NCI-H226 (cell line): Measurements from ENCODE around the gene SMARCA1.
"Not testable (repeated sequence)": the region's sequence is repeated elsewhere in the genome, so short reads cannot be mapped to it uniquely, and the experiment has no call there.

Source experiments
- DNase-seq: peaks from one replicate; pipeline ENCODE4 v3.0.0-alpha.2; 2015

SMARCA1 gene, protein sequence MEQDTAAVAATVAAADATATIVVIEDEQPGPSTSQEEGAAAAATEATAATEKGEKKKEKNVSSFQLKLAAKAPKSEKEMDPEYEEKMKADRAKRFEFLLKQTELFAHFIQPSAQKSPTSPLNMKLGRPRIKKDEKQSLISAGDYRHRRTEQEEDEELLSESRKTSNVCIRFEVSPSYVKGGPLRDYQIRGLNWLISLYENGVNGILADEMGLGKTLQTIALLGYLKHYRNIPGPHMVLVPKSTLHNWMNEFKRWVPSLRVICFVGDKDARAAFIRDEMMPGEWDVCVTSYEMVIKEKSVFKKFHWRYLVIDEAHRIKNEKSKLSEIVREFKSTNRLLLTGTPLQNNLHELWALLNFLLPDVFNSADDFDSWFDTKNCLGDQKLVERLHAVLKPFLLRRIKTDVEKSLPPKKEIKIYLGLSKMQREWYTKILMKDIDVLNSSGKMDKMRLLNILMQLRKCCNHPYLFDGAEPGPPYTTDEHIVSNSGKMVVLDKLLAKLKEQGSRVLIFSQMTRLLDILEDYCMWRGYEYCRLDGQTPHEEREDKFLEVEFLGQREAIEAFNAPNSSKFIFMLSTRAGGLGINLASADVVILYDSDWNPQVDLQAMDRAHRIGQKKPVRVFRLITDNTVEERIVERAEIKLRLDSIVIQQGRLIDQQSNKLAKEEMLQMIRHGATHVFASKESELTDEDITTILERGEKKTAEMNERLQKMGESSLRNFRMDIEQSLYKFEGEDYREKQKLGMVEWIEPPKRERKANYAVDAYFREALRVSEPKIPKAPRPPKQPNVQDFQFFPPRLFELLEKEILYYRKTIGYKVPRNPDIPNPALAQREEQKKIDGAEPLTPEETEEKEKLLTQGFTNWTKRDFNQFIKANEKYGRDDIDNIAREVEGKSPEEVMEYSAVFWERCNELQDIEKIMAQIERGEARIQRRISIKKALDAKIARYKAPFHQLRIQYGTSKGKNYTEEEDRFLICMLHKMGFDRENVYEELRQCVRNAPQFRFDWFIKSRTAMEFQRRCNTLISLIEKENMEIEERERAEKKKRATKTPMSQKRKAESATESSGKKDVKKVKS

DNA sequence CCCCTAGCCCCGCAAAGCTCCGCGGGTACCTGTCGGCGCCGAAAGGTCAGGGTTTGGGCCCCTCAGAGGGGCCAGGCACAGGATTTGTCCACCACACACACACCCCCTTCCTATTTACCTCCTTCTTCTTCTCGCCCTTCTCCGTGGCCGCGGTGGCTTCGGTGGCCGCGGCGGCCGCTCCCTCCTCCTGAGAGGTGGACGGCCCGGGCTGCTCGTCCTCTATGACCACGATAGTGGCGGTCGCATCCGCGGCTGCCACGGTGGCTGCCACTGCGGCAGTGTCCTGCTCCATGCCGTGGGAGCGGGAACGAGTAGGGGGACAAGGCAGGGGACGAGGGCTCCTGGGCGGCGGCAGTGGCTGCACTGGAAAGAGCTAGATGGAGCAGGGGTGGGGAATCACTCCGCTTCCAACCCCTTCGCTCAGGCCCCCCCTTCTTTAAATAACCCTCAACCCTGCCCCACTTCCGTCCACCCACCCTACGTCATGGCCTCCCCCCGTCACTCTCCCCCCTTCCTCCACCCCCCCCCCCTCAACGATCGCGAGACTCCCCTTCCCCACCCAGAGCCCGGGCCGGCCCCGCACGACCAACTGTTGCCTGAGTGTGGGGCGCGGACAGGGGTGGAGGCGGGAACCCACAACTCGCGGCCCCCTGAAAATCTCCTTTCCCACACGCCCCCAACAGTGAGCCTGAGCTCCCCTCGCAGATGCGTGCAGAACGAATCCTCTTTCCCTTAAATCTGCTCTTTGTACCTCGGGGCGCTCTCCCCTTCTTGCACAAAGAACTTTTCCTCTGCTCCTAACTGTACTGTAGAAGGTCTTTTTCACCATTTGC, at the start of gene SMARCA1:
TSS of gene SMARCA1 (minus strand) at position 412 of the 833 bp plus-strand sequence. CDS start at position 292, 120 bp downstream.
- DNase-seq, result no peak

DNA sequence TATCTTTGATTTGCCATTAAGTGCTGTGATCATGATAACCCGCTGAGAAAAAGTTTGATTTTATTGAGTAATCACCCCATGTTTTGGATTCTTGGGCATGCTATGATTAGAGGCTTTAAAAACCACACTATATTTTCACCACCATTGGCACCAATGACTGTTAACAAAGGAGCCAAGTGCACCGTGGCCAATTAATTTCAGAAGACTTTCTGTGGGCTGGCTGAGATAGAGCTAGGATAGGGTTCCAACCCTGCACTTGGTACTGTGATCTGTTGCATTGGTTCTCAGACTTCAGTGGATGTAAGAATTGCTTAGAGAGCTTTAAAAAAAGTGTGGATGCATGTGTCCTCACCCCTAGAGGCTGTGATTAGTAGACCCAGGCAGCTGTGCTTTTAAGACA, 49.1 kb upstream of the SMARCA1 start:
- DNase-seq, result no peak

DNA sequence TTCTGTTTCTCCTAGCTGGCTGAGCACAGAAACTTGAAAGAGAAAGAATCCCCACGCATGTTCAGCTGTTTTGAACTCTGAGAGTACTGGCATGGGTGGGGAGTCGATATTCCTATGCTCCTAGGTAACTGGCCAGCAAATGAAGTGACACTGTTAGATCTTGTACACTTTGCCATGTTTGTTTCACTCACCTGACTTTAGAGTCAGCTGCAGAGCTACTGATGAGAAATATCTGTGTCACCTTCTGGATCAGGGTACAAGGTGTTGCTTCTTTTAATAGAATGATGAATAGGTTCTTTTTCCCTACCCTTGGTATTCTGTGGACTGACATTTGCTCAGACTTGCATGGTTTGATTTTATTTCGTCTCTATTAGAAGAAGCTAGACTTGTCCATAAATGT, 45.1 kb upstream of the SMARCA1 start:
- no peak for DNase-seq

DNA sequence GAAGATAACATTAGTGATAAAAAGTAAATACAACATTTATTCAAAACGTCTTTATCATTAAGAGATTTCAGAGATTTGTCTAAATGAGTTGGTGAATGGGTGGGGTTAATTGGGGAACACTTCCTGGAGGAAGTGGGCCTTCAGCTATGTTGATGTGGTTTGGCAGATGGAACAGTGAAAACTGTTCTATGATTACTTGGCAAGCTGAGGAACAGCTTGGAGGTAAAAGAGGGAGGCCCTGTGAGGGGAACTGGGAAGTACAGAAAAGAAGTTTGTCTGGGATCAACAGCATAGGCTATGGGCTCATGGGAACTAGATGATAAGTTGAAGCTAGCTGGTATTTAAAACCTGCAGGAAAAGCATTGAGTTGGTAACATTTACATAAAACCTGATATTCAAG, 42.8 kb upstream of the SMARCA1 start:
- no peak for DNase-seq

DNA sequence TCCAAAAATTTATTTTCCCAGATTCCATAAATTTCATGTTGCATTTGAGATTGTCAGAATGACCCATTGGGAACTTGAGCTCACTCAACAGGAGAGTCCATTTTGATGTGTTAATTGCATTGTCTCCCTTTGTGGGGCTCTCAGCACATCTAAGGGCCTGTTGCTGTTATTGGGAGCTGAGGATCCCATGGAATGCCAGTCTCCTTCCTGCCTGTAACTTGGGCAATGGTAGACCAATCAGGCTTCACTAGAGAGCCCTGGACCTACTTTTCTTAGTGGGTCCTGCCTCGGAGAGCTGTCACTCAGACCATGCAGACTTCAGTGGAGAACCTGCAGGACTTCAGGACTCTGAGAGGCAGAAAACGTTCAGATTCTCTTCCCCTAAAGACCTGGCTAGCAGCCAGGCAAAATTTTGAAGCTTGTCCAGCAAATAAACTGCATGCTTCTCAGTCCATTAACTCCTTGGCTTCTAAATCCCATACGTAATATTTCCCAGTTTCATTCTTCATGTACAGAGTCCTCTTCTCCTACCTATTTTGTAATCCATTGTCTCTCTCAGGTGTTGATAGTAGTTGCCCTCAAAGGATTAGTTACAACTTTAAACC, 41.9 kb upstream of the SMARCA1 start:
- DNase-seq, result no peak

DNA sequence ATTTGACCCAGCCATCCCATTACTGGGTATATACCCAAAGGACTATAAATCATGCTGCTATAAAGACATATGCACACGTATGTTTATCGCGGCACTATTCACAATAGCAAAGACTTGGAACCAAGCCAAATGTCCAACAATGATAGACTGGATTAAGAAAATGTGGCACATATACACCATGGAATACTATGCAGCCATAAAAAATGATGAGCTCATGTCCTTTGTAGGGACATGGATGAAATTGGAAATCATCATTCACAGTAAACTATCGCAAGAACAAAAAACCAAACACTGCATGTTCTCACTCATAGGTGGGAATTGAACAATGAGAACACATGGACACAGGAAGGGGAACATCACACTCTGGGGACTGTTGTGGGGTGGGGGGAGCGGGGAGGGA, 41.1 kb upstream of the SMARCA1 start:
- not testable (repeated sequence) for DNase-seq

DNA sequence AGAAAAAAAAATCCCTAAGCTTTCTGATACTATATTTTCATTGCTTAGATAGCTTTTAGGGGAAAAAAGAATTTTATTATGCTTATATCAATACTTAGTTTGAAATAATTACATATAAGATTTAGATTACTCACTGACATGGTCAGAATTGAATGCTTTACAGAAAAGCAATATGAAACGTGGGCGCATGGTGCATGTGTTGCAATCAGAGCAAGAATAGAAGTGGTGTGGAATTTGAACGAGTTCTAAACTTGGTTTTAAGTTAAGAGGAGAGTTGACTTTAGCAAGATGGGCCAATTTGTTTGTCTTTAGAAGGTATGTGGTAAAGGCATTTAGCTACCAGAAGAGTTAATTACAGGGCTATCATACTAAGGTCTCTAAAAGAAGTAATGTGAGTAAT, 38.2 kb upstream of the SMARCA1 start:
- DNase-seq, result no peak

DNA sequence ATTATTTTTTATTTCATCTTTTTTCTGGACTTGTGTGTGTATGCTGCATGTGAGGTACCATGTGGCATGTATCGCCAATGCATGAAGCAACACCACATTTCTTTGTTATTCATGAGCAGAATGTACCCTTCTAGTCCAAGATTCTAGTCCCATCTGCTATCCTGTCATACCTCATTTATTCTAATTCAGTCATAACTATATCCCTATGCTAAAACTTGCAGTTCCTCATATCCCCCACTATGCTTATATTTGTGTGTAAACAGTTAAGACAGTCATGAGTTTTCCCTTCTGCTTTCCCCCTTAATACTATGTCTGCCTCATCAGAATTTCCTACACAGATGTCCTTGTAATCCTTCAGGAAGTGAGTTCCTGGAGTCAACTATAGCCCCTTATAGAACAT, 36.5 kb upstream of the SMARCA1 start:
- no peak for DNase-seq

DNA sequence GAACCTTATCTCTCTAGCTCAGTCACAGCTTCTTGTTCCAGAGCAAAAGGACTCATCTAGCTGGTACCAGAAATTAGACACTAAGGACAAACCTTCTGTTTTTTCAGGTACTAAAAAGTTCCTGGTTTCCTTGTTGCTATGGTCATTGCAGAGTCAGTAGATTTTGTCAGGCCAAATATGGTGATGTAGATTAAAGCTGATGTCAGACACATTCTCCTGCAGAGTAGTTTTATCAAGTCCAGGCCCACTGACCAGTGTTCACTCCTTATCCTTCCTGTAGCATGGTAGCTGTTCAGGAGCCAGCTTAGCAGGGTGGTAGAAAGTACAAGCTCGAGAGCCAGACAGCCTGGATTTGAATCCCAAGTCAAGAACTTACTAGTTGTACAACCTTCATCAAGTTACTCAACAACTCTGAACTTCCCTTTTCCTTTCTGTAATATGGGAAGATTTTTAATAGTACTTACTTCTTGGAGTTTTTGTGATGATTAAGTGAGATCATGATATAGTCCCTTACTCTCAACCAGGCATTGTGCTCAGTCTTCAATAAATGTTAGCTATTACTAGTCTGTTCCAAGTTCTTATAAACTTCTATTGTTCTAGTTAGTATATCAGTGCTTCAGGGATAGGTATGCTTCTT, 34.7 kb upstream of the SMARCA1 start:
- DNase-seq, result no peak

DNA sequence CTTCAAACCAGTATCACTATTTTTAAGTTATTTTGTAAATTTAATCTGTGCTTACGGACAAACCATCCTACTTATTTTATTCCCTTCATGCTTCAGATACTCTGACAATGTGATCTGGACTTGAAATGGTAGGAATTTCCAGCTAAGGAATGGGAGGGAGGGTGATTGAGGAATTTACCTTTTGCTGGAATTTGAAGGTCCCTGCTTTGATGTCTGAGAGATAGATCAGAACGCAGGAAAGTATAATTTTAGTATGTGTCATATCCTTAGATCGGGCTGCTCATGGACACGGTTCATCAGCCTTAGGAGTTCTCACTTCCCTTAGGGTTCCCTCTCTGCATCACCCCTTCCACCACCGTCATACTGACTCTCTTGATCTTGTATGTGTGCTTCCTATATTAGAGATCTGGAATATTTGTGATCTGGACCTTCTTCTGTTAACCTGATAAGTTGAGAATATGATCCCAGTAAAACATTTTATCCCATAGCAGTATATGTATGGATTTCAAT, 33.6 kb upstream of the SMARCA1 start:
- no peak for DNase-seq

DNA sequence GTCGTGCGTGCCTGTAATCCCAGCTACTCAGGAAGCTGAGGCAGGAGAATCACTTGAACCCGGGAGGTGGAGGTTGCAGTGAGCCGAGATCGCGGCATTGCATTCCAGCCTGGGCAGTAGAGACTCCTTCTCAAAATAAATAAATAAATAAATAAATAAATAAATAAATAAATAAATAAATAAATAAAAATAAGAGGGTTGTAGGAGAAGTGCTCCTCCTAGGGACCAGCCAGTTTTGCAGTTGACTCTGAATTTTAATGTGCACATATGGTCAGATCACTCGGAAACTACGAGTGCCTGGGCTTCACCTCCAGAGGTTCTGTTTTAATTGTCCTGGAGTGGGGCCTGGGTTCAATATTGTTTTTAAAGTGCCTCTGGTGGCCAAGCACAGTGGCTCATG, 31.5 kb upstream of the SMARCA1 start:
- DNase-seq, result not testable (repeated sequence)

DNA sequence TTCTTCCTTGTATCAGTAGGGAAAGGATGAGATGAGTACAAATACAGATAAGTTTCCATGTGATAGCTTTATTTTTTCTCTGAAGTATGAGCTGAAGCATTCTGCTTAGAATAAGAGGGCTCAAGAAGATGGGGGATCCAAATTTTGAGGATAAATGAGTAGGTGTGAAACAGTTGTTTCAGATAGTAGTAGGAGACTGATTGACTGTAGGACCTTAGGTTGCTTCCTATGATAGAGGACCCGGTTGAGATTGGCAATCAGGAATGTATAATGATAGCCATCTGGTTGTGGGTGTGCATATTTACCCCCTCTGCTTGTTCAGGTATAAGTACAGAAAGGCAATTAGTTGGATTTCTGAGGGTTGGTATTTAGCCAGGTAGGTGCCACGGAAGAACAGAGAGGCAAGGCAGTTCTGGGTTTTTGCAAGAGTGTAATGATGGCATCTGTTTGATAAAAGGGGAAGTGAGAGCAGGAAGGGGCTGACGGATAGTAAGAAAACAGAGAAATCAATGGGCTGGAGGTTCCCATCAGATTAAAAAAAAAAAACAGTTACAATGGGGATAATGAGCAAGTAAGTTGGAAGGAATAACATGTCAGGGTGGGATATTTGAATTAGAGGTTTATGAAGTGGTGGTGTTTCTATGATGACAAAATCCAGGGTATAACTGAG, 30.5 kb upstream of the SMARCA1 start:
- no peak for DNase-seq

DNA sequence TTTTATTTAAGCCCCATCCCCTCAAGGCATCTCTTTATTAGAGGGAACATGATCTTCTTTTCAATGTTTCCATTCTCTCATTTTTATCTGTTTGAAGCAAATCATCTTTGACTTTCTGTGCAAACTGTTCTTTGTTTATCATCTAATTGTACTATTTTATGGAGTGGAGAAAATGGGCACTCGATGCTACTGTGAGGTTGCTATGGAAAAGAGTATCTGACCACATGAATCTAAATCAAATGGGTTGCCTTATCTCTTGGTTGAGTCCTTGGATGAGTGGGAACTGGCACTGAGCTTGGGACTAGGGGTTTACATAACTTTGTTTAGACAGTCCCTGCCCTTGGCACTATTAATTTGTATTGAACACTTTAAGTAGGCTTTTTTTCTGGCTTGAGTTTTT, 25.8 kb upstream of the SMARCA1 start:
- no peak for DNase-seq

DNA sequence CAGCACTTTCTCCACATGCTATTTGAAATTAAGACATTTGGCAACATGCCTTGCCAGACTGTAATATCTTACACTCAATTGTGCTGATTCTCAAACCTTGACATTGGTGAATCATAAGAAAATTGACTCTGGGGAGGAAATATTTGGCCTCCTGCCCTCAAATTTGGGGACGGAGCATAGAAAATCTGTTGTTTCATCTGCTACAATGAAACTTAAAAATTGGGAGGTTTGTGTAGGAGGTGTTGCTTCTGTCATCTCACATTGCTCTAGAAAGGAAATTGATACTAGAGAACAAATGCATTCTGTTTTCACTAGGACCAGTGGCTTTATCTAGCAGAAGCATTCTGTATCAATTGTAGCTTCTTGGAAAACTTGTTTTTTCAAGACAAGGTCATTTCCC, 22.1 kb upstream of the SMARCA1 start:
- no peak for DNase-seq

DNA sequence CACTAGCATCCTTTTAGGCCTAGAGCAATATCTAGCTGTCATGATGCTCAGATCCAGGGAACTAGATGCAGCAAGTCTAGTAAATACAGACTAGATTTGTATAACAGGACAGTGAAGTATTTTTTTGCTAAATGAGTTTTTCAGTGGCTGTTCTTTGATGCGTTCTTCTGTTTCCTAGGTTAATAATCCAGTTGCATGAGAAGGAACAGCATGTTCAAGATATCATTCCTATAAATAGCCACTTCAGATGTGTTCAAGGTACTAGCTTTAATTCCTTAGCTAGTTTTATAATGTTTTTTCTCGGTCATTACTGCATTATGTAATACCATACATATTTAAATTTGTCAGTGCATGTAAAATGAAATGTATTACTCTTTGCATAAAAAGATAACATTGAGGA, 21.5 kb upstream of the SMARCA1 start:
- no peak for DNase-seq

DNA sequence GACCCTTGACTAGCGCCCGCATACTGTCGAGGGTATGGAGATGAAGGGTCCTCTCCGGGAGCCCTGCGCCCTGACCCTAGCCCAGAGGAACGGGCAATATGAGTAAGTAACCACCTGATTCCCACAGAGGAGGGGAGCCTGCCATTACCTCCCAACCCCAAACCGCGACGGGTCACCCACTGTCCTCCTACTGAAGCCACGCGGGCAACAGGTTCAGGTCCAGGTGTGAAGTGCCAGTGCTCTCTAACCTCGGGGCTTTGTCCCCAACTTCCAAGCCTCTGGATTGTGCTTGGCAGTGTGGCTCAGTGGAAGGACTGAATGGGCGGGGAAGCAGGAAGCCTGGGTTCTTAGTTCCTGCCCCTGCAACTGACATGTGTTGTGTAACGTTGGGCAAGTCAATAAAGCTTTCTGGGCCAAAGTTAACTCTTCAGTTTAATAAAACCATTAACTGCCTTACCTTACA, 17.5 kb upstream of the SMARCA1 start:
- no peak for DNase-seq

DNA sequence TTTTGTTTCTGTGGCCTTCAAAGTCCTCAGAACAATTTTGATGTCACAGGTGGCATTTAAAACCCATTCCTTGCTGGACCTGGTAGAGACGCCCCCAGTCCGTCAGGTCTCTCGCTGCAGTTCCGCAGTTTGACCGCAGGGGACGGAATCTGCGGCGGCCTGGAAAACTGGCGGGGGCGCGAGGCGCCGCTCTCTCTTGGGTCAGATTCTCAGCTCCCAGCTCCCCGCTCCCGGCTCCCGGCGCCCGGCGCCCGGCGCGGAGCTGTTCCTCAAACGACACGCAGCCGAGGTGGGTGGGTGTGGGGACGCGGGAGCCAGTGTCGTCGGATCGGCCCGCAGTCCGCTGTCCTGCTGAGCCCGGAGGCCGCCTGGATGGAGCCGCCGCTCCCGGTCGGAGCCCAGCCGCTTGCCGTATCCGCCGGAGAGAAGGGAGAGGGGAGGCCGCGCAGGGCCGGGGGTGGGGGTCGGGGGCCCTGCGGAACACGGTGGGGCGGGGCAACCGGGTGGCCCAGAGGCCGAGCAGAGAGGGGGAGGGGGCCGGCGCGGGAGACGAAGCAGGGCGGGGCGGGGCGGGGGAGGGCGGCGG, 16.9 kb upstream of the SMARCA1 start, which contains the start of gene OCRL:
TSS of gene OCRL (plus strand) at position 192 of the 586 bp plus-strand sequence. CDS start at position 373, 181 bp downstream.
- peak; percentile 52 for DNase-seq

DNA sequence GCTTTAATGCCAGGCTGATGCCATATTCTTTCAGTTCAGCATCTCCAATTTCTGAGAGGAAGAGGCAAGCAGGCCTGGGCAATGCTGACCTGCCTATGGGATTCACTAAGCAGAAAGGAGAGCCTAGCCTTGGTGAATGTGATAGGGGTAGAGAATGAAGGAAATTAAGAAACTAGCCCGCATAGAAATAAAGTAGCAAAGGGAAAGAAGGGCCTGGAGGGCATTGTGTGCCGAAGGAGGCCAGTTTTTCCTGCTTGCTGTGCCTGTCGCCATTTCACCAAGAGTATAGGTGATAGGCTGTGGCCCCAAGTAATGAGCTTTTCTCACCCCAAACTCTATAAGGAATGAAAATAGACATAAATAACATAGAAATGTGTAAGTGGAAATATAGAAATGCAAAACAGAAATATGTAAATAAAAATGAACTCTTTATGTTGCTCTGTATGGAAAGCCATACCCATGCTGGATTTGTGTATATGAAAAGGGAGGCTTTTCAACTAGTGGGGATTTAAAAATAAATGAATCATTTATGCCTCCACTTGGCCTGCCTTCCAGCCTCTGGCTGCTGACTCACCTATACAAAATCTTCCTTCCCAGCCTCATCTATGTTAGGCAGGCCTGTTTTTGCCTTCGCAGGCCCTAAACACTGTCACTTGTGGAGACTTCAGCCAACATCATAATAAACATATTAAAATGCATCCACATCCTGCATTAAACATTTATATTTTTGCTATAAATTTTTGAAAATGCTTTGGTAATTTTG, 11.7 kb upstream of the SMARCA1 start:
- no peak for DNase-seq

DNA sequence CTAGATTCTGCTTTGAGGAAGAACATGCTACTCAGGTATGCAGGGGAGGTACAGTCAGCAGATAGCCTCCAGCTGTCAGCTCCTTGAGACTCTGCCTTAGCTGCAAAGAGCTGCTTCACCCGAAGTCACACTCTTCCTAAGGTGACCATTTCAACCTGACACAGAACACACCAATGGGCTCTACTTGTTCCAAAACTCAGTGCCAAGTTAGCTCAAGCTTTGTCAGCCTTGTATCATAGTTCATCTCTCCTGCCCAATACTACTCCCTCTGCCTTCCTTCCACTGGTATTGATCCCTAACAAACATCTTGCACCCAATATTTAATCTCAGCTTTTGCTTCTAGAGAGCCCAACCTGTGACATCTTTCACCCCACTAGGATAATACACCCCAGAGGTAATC, 7.8 kb upstream of the SMARCA1 start:
- no peak for DNase-seq

DNA sequence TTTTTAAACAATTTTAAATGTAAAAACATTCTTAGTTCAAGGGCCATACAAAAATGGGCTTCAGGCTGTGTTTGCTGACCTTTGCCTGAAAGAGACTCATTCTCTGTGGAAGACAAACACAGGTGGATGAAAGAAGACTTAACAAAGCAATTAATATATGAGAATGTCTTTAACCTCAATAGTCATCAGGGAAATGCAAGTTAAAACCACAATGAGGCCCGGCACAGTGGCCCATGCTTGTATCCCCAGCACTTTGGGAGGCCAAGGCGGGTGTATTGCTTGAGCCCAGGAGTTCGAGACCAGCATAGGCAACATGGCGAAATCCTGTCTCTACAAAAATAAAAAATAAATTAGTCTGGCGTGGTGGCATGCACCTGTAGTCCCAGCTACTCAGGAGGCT, 7.1 kb upstream of the SMARCA1 start:
- no peak for DNase-seq
